AG04450 (cell line): Measurements from ENCODE around the gene IDH3G. TPM values are rescaled to one million over a fixed set of nuclear protein-coding genes. Genes with fewer than 3 reads are reported as not detected.

ENCODE experiments used
- CTCF ChIA-PET: fragments of 300-600, 350-600 bp; formaldehyde crosslinking; extraction: SDS; loops from one replicate; lab custom pipeline; 2022; ENCODE audit warnings: antibody characterized with exemption, inconsistent platforms; lab: Charles Lee
- POLR2A ChIA-PET: fragments of 350-600 bp; formaldehyde crosslinking; extraction: SDS; loops from one replicate; lab custom pipeline; 2021; ENCODE audit warnings: antibody characterized with exemption, inconsistent platforms; lab: Yijun Ruan, JAX
- DNase-seq: peaks from one replicate; pipeline ENCODE4 v3.0.0-alpha.2; 2011; ENCODE audit warnings: low read depth, low spot score
- H3K27ac ChIP-seq: one replicate; pipeline ENCODE4 v1.5.1; 2012; ENCODE audit warnings: low read depth, low read length, control low read depth
- H3K27me3 ChIP-seq: one replicate; pipeline ENCODE4 v1.6.0; 2012; ENCODE audit warnings: low read length; ENCODE audit not compliant: control insufficient read depth, insufficient read depth
- H3K4me3 ChIP-seq: 2 replicates; pipeline ENCODE4 v1.5.1; 2011; ENCODE audit warnings: mild to moderate bottlenecking, low read depth, low read length, control low read depth
- H3K9me3 ChIP-seq: 2 replicates; pipeline ENCODE4 v1.5.1; 2012; ENCODE audit warnings: low read length; ENCODE audit not compliant: control insufficient read depth, insufficient read depth
- CTCF ChIP-seq: IDR thresholded peaks from 2 replicates; pipeline ENCODE4 v1.5.1; 2011; ENCODE audit warnings: low read depth, low read length, control low read depth, inconsistent platforms
- polyA plus RNA-seq: library from polyadenylated mRNA; depleted of rRNA; stranded (reverse); fragments of >200 nt; gene quantifications from 2 replicates; pipeline ENCODE4 v1.2.3, GENCODE V29; 2011

The IDH3G gene
- polyA plus RNA-seq, 1 experiment: 42.8 TPM

- H3K9me3 ChIP-seq: no peaks in the 10 kb centered on the region
Observed at GRCh38 chrX:153773218-153773611, 21.0 kb downstream of the IDH3G start.

GRCh38 chrX:153772316-153773217, 21.6 kb downstream of the IDH3G start:
- CTCF ChIA-PET: no interaction called here
- Histone ChIP-seq H3K27me3 (no peaks in the 10 kb centered on the region), H3K4me3 (no peak overlapping the region), H3K9me3 (no peaks in the 10 kb centered on the region), H3K27ac (no peak overlapping the region)
- POLR2A ChIA-PET: no interaction called here
- DNase-seq: no peak
- no peak for TF ChIP-seq CTCF

More at GRCh38 chrX:153773218-153773611, 21.0 kb downstream of the IDH3G start:
- Histone ChIP-seq H3K27me3 (no peaks in the 10 kb centered on the region), H3K27ac (no peak overlapping the region), H3K4me3 (no peak overlapping the region)
- ChIA-PET CTCF (no interaction called here), POLR2A (no interaction called here)
- DNase-seq: no peak
- TF ChIP-seq CTCF: no peak

GRCh38 chrX:153771415-153772315, 22.5 kb downstream of the IDH3G start:
- TF ChIP-seq CTCF: no peak
- no peak for DNase-seq
- CTCF ChIA-PET: no interaction called here
- no peaks in the 10 kb centered on the region for H3K9me3 ChIP-seq
- POLR2A ChIA-PET: no interaction called here
- H3K27me3 ChIP-seq: no peaks in the 10 kb centered on the region
- no peak overlapping the region for H3K27ac ChIP-seq
- no peak overlapping the region for H3K4me3 ChIP-seq

- H3K27me3 ChIP-seq: no peaks in the 10 kb centered on the region
- CTCF ChIA-PET: no interaction called here
- TF ChIP-seq CTCF: no peak
- no peak overlapping the region for H3K4me3 ChIP-seq
- DNase-seq: no peak
- H3K27ac ChIP-seq: no peak overlapping the region
- POLR2A ChIA-PET: no interaction called here
- H3K9me3 ChIP-seq: no peaks in the 10 kb centered on the region
Observed at GRCh38 chrX:153770601-153771414, 23.4 kb downstream of the IDH3G start.
